ENCODE data around the gene PRRT4. TPM values are rescaled to one million over a fixed set of nuclear protein-coding genes. Genes with fewer than 3 reads are reported as not detected.

The PRRT4 gene
- total RNA-seq, 4 donors from 2014 or later: 0.38 to 1.9 (median 1.5) TPM

- no peak for DNase-seq
- TF ChIP-seq POLR2A (IDR thresholded peaks at IDR 0.05) (no peak), CTCF (IDR thresholded peaks at IDR 0.05) (no peak)
- WGBS, 2 donors: 71 to 78% methylated on average over 2 of the region's 2 CpGs
- H3K4me1 ChIP-seq: no peaks in the 10 kb centered on the region
- H3K4me3 ChIP-seq: no peak overlapping the region
- no peak overlapping the region for H3K27ac ChIP-seq
- H3K36me3 ChIP-seq: no peaks in the 10 kb centered on the region
- intact Hi-C loops (cut with DNase I): no loop called here
- no peaks in the 10 kb centered on the region for H3K9me3 ChIP-seq
- no peaks in the 10 kb centered on the region for H3K27me3 ChIP-seq
Measured at GRCh38 chr7:128373606-128374005, 12.1 kb upstream of the PRRT4 start.

DNA sequence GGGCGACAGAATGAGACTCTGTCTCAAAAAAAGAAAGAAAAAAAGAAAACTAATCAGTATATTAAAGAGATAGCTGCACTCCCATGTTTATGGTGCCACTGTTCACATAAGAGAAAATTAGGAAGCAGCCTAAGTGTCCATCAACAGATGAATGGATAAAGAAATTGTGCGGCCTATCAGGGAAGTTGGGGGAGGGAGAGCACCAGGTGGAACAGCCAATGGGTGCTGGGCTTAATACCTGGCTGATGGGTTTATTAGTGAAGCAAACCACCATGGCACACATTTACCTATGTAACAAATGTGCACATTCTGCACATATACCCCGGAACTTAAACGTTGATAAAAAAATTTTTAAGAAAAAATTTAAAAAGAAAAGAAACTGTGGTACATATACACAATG lies 9.0 kb upstream of the PRRT4 start:
- intact Hi-C loops (cut with DNase I): no loop called here
- Histone ChIP-seq H3K27ac (no peak overlapping the region), H3K27me3 (peaks cover 0 to 10% (median 0%) of the 10 kb centered on the region in 4 donors), H3K4me3 (no peak overlapping the region), H3K4me1 (peaks cover 0 to 12% (median 8%) of the 10 kb centered on the region in 3 donors), H3K36me3 (no peaks in the 10 kb centered on the region), H3K9me3 (no peaks in the 10 kb centered on the region)
- WGBS, 2 donors: 83 to 92% methylated on average over 4 of the region's 4 CpGs
- no peak for DNase-seq
- TF ChIP-seq CTCF (IDR thresholded peaks at IDR 0.05) (no peak), POLR2A (IDR thresholded peaks at IDR 0.05) (no peak)

DNA sequence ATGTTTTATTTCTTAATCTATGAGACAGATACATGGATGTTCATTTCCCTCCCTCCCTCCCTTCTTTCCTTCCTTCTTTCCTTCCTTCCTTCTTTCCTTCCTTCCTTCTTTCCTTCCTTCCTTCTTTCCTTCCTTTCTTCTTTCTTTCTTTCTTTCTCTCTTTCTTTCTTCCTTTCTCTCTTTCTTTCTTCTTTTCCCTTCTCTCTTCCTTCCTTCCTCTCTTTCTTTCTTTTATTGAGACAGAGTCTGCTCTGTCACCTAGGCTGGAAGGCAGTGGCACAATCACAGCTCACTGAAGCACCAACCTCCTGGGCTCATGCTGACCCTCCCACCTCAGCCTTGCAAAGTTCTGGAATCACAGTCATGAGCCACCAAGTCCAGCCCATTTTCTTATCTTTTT lies 5.5 kb upstream of the PRRT4 start:
- H3K9me3 ChIP-seq: no peaks in the 10 kb centered on the region
- no peaks in the 10 kb centered on the region for H3K36me3 ChIP-seq
- peaks cover 0 to 33% (median 0%) of the 10 kb centered on the region in 4 donors for H3K27me3 ChIP-seq
- peaks cover 5 to 22% (median 8%) of the 10 kb centered on the region in 3 donors for H3K4me1 ChIP-seq
- TF ChIP-seq CTCF (IDR thresholded peaks at IDR 0.05) (no peak), POLR2A (IDR thresholded peaks at IDR 0.05) (no peak)
- H3K4me3 ChIP-seq: no peak overlapping the region
- intact Hi-C loops (cut with DNase I): no loop called here
- DNase-seq: no peak
- no peak overlapping the region for H3K27ac ChIP-seq

DNA sequence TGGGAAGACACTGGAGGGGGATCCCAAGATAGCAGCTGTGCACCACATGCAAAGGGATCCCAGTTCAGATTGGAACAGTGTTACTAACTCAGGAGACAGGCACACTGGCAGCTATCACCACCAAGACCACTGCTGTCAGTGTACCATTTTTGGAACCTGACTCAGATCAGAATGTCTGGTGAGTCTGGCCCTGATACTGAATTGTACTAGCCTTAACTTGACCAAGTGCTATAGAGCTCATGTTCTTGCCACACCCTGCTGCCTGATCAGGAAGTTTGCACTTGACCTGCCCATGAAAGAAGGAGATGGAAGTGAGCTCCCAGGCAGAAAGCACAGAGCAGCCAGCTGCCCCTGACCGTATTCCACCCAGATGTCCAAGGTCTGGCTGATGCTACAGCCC lies 4.8 kb upstream of the PRRT4 start:
- H3K27me3 ChIP-seq: peaks cover 0 to 40% (median 0%) of the 10 kb centered on the region in 4 donors
- 13 to 40% methylated on average over 1 of the region's 1 CpG for WGBS, 2 donors
- H3K36me3 ChIP-seq: no peaks in the 10 kb centered on the region
- H3K4me3 ChIP-seq: no peak overlapping the region
- no peak for DNase-seq
- peaks cover 8 to 29% (median 10%) of the 10 kb centered on the region in 3 donors for H3K4me1 ChIP-seq
- H3K9me3 ChIP-seq: no peaks in the 10 kb centered on the region
- intact Hi-C loops (cut with DNase I): no loop called here
- TF ChIP-seq POLR2A (IDR thresholded peaks at IDR 0.05) (no peak), CTCF (IDR thresholded peaks at IDR 0.05) (no peak)
- no peak overlapping the region for H3K27ac ChIP-seq

- no peak overlapping the region for H3K27ac ChIP-seq
- DNase-seq: no peak
- H3K9me3 ChIP-seq: no peaks in the 10 kb centered on the region
- no peak for TF ChIP-seq CTCF (IDR thresholded peaks at IDR 0.05)
- no peak for TF ChIP-seq POLR2A (IDR thresholded peaks at IDR 0.05)
- intact Hi-C loops (cut with DNase I): no loop called here
- H3K36me3 ChIP-seq: no peaks in the 10 kb centered on the region
- no peak overlapping the region for H3K4me3 ChIP-seq
- H3K27me3 ChIP-seq: peaks cover 0 to 49% (median 0%) of the 10 kb centered on the region in 4 donors
- H3K4me1 ChIP-seq: peaks cover 14 to 38% (median 15%) of the 10 kb centered on the region in 3 donors
- WGBS, 2 donors: 85 to 93% methylated on average over 2 of the region's 2 CpGs
Measured at GRCh38 chr7:128365432-128365831, 3.9 kb upstream of the PRRT4 start.
